WTC11 (cell line): ENCODE results near the gene NAALAD2. TPM values are rescaled to one million over a fixed set of nuclear protein-coding genes. Genes with fewer than 3 reads are reported as not detected.

Experiments
- ATAC-seq: fragments of 200-7000 bp; cut with Tn5 transposase; 2 replicates; pipeline ENCODE4 v1.10.0; 2021; ENCODE audit warnings: mild to moderate bottlenecking, moderate library complexity
- CTCF ChIA-PET: fragments of 300-600 bp; sonication (Branson Sonifier 250); formaldehyde crosslinking; loops from one replicate; lab custom pipeline; 2021; ENCODE audit warnings: antibody characterized with exemption; lab: Charles Lee
- POLR2A ChIA-PET: fragments of 350-600 bp; sonication (Branson Sonifier 250); formaldehyde crosslinking; loops from one replicate; lab custom pipeline; 2021; ENCODE audit warnings: antibody characterized with exemption; lab: Charles Lee
- DNase-seq: peaks from one replicate; pipeline ENCODE4 v3.0.0; 2021; ENCODE audit warnings: low spot score
- H3K27ac Mint-ChIP-seq: 2 replicates; pipeline ENCODE4 v1.8.0; 2021; ENCODE audit warnings: mixed read lengths
- H3K27me3 Mint-ChIP-seq: 2 replicates; pipeline ENCODE4 v1.8.0; 2021; ENCODE audit warnings: low read depth, mild to moderate bottlenecking, moderate library complexity, mixed read lengths
- H3K36me3 Mint-ChIP-seq: 2 replicates; pipeline ENCODE4 v1.8.0; 2021; ENCODE audit warnings: mixed read lengths
- H3K4me1 Mint-ChIP-seq: 2 replicates; pipeline ENCODE4 v1.8.0; 2022; ENCODE audit warnings: mixed read lengths
- H3K4me3 Mint-ChIP-seq: 2 replicates; pipeline ENCODE4 v1.8.0; 2021; ENCODE audit warnings: mild to moderate bottlenecking, moderate library complexity, mixed read lengths
- H3K9me3 Mint-ChIP-seq: 2 replicates; pipeline ENCODE4 v1.8.0; 2021; ENCODE audit warnings: mixed read lengths
- ATF2 ChIP-seq: sonication (generic); formaldehyde crosslinking; IDR thresholded peaks from 2 replicates; pipeline ENCODE4 v1.8.1; 2022; ENCODE audit warnings: low read depth, missing genetic modification reagents, borderline replicate concordance
- CBFB ChIP-seq: sonication (generic); formaldehyde crosslinking; IDR thresholded peaks from 2 replicates; pipeline ENCODE4 v1.8.1; 2022; ENCODE audit warnings: mild to moderate bottlenecking, low read depth, missing genetic modification reagents
- CTCF ChIP-seq: fragments of 200-600 bp; IDR thresholded peaks from 2 replicates; pipeline ENCODE4 v1.8.0; 2022; ENCODE audit warnings: antibody characterized with exemption
- E2F4 ChIP-seq: sonication (generic); formaldehyde crosslinking; IDR thresholded peaks from 2 replicates; pipeline ENCODE4 v1.8.1; 2022; ENCODE audit warnings: low read depth, mild to moderate bottlenecking, moderate library complexity, missing genetic modification reagents, borderline replicate concordance
- E2F5 ChIP-seq: sonication (generic); formaldehyde crosslinking; IDR thresholded peaks from 2 replicates; pipeline ENCODE4 v1.8.1; 2022; ENCODE audit warnings: mild to moderate bottlenecking, moderate library complexity, missing genetic modification reagents
- FOXK1 ChIP-seq: sonication (generic); formaldehyde crosslinking; IDR thresholded peaks from 2 replicates; pipeline ENCODE4 v1.8.0; 2022; ENCODE audit warnings: mild to moderate bottlenecking, moderate library complexity, missing genetic modification reagents
- GTF2I ChIP-seq: fragments of 250-450 bp; sonication (Bioruptor Pico); conservative IDR thresholded peaks from 2 replicates; pipeline ENCODE4 v1.4.0; 2021; ENCODE audit warnings: mild to moderate bottlenecking
- MAX ChIP-seq: sonication (generic); formaldehyde crosslinking; IDR thresholded peaks from 2 replicates; pipeline ENCODE4 v1.8.0; 2022; ENCODE audit warnings: mild to moderate bottlenecking, missing genetic modification reagents
- NFATC4 ChIP-seq: fragments of 250-450 bp; sonication (Bioruptor Pico); IDR thresholded peaks from 2 replicates; pipeline ENCODE4 v1.9.0; 2021; ENCODE audit warnings: mild to moderate bottlenecking
- NR1H2 ChIP-seq: sonication (generic); formaldehyde crosslinking; IDR thresholded peaks from 2 replicates; pipeline ENCODE4 v1.9.0; 2021; ENCODE audit warnings: mild to moderate bottlenecking, moderate library complexity, missing genetic modification reagents
- PRDM15 ChIP-seq: sonication (generic); formaldehyde crosslinking; IDR thresholded peaks from 2 replicates; pipeline ENCODE4 v1.8.0; 2022; ENCODE audit warnings: missing genetic modification reagents
- PRRX2 ChIP-seq: fragments of 250-450 bp; sonication (Bioruptor Pico); IDR thresholded peaks from 2 replicates; pipeline ENCODE4 v1.8.0; 2021; ENCODE audit warnings: mild to moderate bottlenecking
- RORB ChIP-seq: fragments of 250-450 bp; sonication (Bioruptor Pico); IDR thresholded peaks from 2 replicates; pipeline ENCODE4 v1.9.0; 2021; ENCODE audit warnings: mild to moderate bottlenecking
- SP1 ChIP-seq: sonication (generic); formaldehyde crosslinking; conservative IDR thresholded peaks from 2 replicates; pipeline ENCODE4 v1.8.1; 2022; ENCODE audit warnings: missing genetic modification reagents
- USF2 ChIP-seq: sonication (generic); formaldehyde crosslinking; IDR thresholded peaks from 2 replicates; pipeline ENCODE4 v1.8.1; 2023; ENCODE audit warnings: mild to moderate bottlenecking, missing genetic modification reagents, moderate library complexity
- ZBTB43 ChIP-seq: sonication (generic); formaldehyde crosslinking; IDR thresholded peaks from 2 replicates; pipeline ENCODE4 v1.8.1; 2023; ENCODE audit warnings: mild to moderate bottlenecking, missing genetic modification reagents
- total RNA-seq: library from RNA; stranded (reverse); gene quantifications from 3 replicates; pipeline ENCODE4 v1.2.3, GENCODE V29; 2021

Gene NAALAD2
- total RNA-seq, 1 experiment from 2014 or later: 3.7 TPM

- H3K4me3 Mint-ChIP-seq: no peak overlapping the region
- no peaks in the 10 kb centered on the region for H3K4me1 Mint-ChIP-seq
- no peak for ATAC-seq
- H3K36me3 Mint-ChIP-seq: peaks cover 14% of the 10 kb centered on the region
- ChIA-PET POLR2A (no interaction called here), CTCF (no interaction called here)
- TF ChIP-seq E2F4: no peak
- no peak for TF ChIP-seq PRRX2
- TF ChIP-seq GTF2I (CRISPR knock-in tag): no peak
- no peak for TF ChIP-seq FOXK1
- TF ChIP-seq ATF2 (CRISPR knock-in tag): no peak
- TF ChIP-seq PRDM15: no peak
- TF ChIP-seq SP1 (CRISPR knock-in tag): no peak
- no peak for TF ChIP-seq NFATC4 (CRISPR knock-in tag)
- TF ChIP-seq CBFB: no peak
- TF ChIP-seq MAX (CRISPR knock-in tag): no peak
- no peak for TF ChIP-seq CTCF
- TF ChIP-seq USF2: no peak
- no peak for TF ChIP-seq E2F5
- TF ChIP-seq RORB (CRISPR knock-in tag): no peak
- TF ChIP-seq ZBTB43 (CRISPR knock-in tag): no peak
- TF ChIP-seq NR1H2 (CRISPR knock-in tag): no peak
- no peaks in the 10 kb centered on the region for H3K27me3 Mint-ChIP-seq
- no peak for DNase-seq
- H3K27ac Mint-ChIP-seq: no peak overlapping the region
- peaks cover 5% of the 10 kb centered on the region for H3K9me3 Mint-ChIP-seq
Observed at GRCh38 chr11:90168571-90168970, 34.1 kb downstream of the NAALAD2 start.
